ENCODE results near the gene SMAD6. TPM values are rescaled to one million over a fixed set of nuclear protein-coding genes. Genes with fewer than 3 reads are reported as not detected.

The SMAD6 gene
- polyA plus RNA-seq, 1 of the 3 experiments (the other 2 are of a cell fraction), result 4.5 TPM

GRCh38 chr15:66756295-66756694 is 54.3 kb downstream of the SMAD6 start:
- H3K27ac ChIP-seq (ENCODE audit: low read depth in 2 of 2, low read length in 1 of 2), result no peak overlapping the region; a peak in 1 of 4 replicates
- CTCF ChIA-PET, result interaction anchor here (1.2 to 1.5 kb wide), 3 partner anchors 14 to 34 kb away, joined by 3 to 7 read pairs (median 4); no protein-coding TSS in a partner anchor
- no peaks in the 10 kb centered on the region for H3K9me2 ChIP-seq
- WGBS (ENCODE audit: low lambda C conversion rate), result 73% methylated on average over 6 of the region's 6 CpGs
- H3K36me3 ChIP-seq (replicated peaks in 1 of 2; ENCODE audit: control insufficient read depth in 1 of 2, insufficient read depth in 2 of 2, low read length in 1 of 2), result peaks cover 0 to 25% of the 10 kb centered on the region in 2 experiments
- no peak for TF ChIP-seq RFX5 (IDR thresholded peaks at IDR 0.05; ENCODE audit: low read length)
- TF ChIP-seq USF1 (IDR thresholded peaks at IDR 0.05; ENCODE audit: borderline replicate concordance, low read depth), result no peak
- TF ChIP-seq, protein P1, sequence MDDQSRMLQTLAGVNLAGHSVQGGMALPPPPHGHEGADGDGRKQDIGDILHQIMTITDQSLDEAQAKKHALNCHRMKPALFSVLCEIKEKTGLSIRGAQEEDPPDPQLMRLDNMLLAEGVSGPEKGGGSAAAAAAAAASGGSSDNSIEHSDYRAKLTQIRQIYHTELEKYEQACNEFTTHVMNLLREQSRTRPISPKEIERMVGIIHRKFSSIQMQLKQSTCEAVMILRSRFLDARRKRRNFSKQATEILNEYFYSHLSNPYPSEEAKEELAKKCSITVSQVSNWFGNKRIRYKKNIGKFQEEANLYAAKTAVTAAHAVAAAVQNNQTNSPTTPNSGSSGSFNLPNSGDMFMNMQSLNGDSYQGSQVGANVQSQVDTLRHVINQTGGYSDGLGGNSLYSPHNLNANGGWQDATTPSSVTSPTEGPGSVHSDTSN (IDR thresholded peaks at IDR 0.05), result no peak
- TF ChIP-seq EZH2phosphoT487 (IDR thresholded peaks at IDR 0.05; ENCODE audit: borderline replicate concordance, low read depth), result no peak
- TF ChIP-seq SIN3A (IDR thresholded peaks at IDR 0.05; ENCODE audit: borderline replicate concordance, low read depth, low read length), result no peak
- TF ChIP-seq ELF1 (IDR thresholded peaks at IDR 0.05), result no peak
- no peak for TF ChIP-seq YY1 (IDR thresholded peaks at IDR 0.05; ENCODE audit: low read depth)
- no peak for TF ChIP-seq NRF1 (IDR thresholded peaks at IDR 0.05; ENCODE audit: low read depth, low read length)
- TF ChIP-seq USF2 (IDR thresholded peaks at IDR 0.05; ENCODE audit: borderline replicate concordance, low read depth, low read length), result no peak
- TF ChIP-seq RXRA (IDR thresholded peaks at IDR 0.05; ENCODE audit: borderline replicate concordance, low read depth), result no peak
- TF ChIP-seq CTCF (IDR thresholded peaks at IDR 0.05), result no peak
- TF ChIP-seq FOXJ3 (CRISPR knock-in tag; IDR thresholded peaks at IDR 0.05), result no peak
- no peak for TF ChIP-seq TCF12 (IDR thresholded peaks at IDR 0.05)
- TF ChIP-seq, protein P2, sequence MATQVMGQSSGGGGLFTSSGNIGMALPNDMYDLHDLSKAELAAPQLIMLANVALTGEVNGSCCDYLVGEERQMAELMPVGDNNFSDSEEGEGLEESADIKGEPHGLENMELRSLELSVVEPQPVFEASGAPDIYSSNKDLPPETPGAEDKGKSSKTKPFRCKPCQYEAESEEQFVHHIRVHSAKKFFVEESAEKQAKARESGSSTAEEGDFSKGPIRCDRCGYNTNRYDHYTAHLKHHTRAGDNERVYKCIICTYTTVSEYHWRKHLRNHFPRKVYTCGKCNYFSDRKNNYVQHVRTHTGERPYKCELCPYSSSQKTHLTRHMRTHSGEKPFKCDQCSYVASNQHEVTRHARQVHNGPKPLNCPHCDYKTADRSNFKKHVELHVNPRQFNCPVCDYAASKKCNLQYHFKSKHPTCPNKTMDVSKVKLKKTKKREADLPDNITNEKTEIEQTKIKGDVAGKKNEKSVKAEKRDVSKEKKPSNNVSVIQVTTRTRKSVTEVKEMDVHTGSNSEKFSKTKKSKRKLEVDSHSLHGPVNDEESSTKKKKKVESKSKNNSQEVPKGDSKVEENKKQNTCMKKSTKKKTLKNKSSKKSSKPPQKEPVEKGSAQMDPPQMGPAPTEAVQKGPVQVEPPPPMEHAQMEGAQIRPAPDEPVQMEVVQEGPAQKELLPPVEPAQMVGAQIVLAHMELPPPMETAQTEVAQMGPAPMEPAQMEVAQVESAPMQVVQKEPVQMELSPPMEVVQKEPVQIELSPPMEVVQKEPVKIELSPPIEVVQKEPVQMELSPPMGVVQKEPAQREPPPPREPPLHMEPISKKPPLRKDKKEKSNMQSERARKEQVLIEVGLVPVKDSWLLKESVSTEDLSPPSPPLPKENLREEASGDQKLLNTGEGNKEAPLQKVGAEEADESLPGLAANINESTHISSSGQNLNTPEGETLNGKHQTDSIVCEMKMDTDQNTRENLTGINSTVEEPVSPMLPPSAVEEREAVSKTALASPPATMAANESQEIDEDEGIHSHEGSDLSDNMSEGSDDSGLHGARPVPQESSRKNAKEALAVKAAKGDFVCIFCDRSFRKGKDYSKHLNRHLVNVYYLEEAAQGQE (IDR thresholded peaks at IDR 0.05; ENCODE audit: low read depth, low read length), result no peak
- no peak for TF ChIP-seq GABPA (IDR thresholded peaks at IDR 0.05; ENCODE audit: low read depth)
- TF ChIP-seq MEF2A (IDR thresholded peaks at IDR 0.05; ENCODE audit: borderline replicate concordance, low read depth), result no peak
- no peak for TF ChIP-seq MXI1 (IDR thresholded peaks at IDR 0.05; ENCODE audit: low read depth, low read length)
- TF ChIP-seq FOSL2 (IDR thresholded peaks at IDR 0.05; ENCODE audit: borderline replicate concordance, low read depth), result no peak
- TF ChIP-seq RAD21 (IDR thresholded peaks at IDR 0.05; ENCODE audit: low read length), result no peak
- H3K4me3 ChIP-seq (ENCODE audit: low read depth in 2 of 2, low read length in 1 of 2), result no peak overlapping the region
- peaks cover 97% of the 10 kb centered on the region for H3K79me2 ChIP-seq (ENCODE audit: insufficient read depth)
- POLR2A ChIA-PET, result no interaction called here
- no peak overlapping the region for H3K9ac ChIP-seq
- H3F3A ChIP-seq (replicated peaks; ENCODE audit: insufficient read depth), result peaks cover 13% of the 10 kb centered on the region
- no peaks in the 10 kb centered on the region for H3K27me3 ChIP-seq (ENCODE audit: insufficient read depth)
- no peak overlapping the region for H3K4me2 ChIP-seq
- 0 out of 2 replicates have a peak, but pooled peaks cover 7% of the 10 kb centered on the region for H3K9me3 ChIP-seq
- no peak for DNase-seq
- H3K4me1 ChIP-seq (ENCODE audit: control insufficient read depth in 1 of 2, insufficient read depth in 2 of 2, low read depth in 1 of 2, low read length in 1 of 2), result peaks cover 5 to 9% of the 10 kb centered on the region in 2 experiments; a peak in 2 of 4 replicates
- H4K20me1 ChIP-seq (ENCODE audit: insufficient read depth), result peaks cover 35% of the 10 kb centered on the region
- no peak overlapping the region for H2AFZ ChIP-seq (ENCODE audit: low read depth)

Data from SK-N-SH (cell line).